ENCODE data around the gene FAXDC2. TPM values are rescaled to one million over a fixed set of nuclear protein-coding genes. Genes with fewer than 3 reads are reported as not detected.

Gene FAXDC2
- total and polyA plus RNA-seq, 2 of the 13 experiments (the other 11 are each of a cell fraction or from before 2014, with no cell fraction given): 4.7 to 58.8 TPM

GRCh38 chr5:154850255-154851062 is at the start of gene FAXDC2 (continued):
- TF ChIP-seq IRF2 (CRISPR knock-in tag; IDR thresholded peaks at IDR 0.05): peak; percentile 12; the same call in 1 of the 2 replicates
- TF ChIP-seq ZNF33B (CRISPR knock-in tag; IDR thresholded peaks at IDR 0.05): 0 out of 2 replicates have a peak, but pooled peaks have one; percentile 56
- TF ChIP-seq MED1 (CRISPR knock-in tag; IDR thresholded peaks at IDR 0.05): peak; percentile 72
- TF ChIP-seq ZBTB3 (CRISPR knock-in tag; IDR thresholded peaks at IDR 0.05; ENCODE audit: borderline replicate concordance, low read depth): no peak
- no peak for TF ChIP-seq HIVEP1 (CRISPR knock-in tag; IDR thresholded peaks at IDR 0.05)
- no peak for TF ChIP-seq ZNF737 (CRISPR knock-in tag; IDR thresholded peaks at IDR 0.05; ENCODE audit: borderline replicate concordance)
- TF ChIP-seq ZFAT (CRISPR knock-in tag; conservative IDR thresholded peaks at IDR 0.05): no peak
- TF ChIP-seq CREB3 (CRISPR knock-in tag; IDR thresholded peaks at IDR 0.05): no peak
- TF ChIP-seq TOPORS (CRISPR knock-in tag; IDR thresholded peaks at IDR 0.05): no peak
- no peak for TF ChIP-seq ZNF235 (CRISPR knock-in tag; IDR thresholded peaks at IDR 0.05; ENCODE audit: borderline replicate concordance)
- peak; percentile 75; the same call in 1 of the 2 replicates for TF ChIP-seq ZBTB4 (CRISPR knock-in tag; IDR thresholded peaks at IDR 0.05; ENCODE audit: borderline replicate concordance)
- peak; percentile 40; the same call in 1 of the 2 replicates for TF ChIP-seq NFYC (CRISPR knock-in tag; IDR thresholded peaks at IDR 0.05)
- TF ChIP-seq ZNF18 (CRISPR knock-in tag; IDR thresholded peaks at IDR 0.05; ENCODE audit: insufficient replicate concordance): peak; percentile 53
- TF ChIP-seq RARG (CRISPR knock-in tag; IDR thresholded peaks at IDR 0.05; ENCODE audit: low read depth): no peak
- no peak for TF ChIP-seq MTERF4 (CRISPR knock-in tag; IDR thresholded peaks at IDR 0.05)
- TF ChIP-seq GATA4 (IDR thresholded peaks at IDR 0.05; ENCODE audit: borderline replicate concordance, low read depth): 0 out of 2 replicates have a peak, but pooled peaks have one; percentile 51
- TF ChIP-seq ZBTB44 (CRISPR knock-in tag; IDR thresholded peaks at IDR 0.05): no peak
- no peak for TF ChIP-seq MED13 (CRISPR knock-in tag; IDR thresholded peaks at IDR 0.05)
- no peak for TF ChIP-seq ZNF343 (CRISPR knock-in tag; IDR thresholded peaks at IDR 0.05)

Measured in HepG2 (cell line).